ENCODE results near the gene CELF4.

CELF4 gene

GRCh38 chr18:37265382-37265781, 300.2 kb downstream of the CELF4 start:
- no peak for TF ChIP-seq ZBTB7A (IDR thresholded peaks at IDR 0.05; ENCODE audit: low read depth)
- no peak for TF ChIP-seq USF1 (IDR thresholded peaks at IDR 0.05)
- TF ChIP-seq EGR1 (IDR thresholded peaks at IDR 0.05), result no peak
- no peak for TF ChIP-seq RAD21 (IDR thresholded peaks at IDR 0.05; ENCODE audit: low read depth)
- no peak for TF ChIP-seq CREB1 (IDR thresholded peaks at IDR 0.05; ENCODE audit: low read depth)
- TF ChIP-seq TAF1 (IDR thresholded peaks at IDR 0.05; ENCODE audit: low read depth), result no peak
- no peak for TF ChIP-seq EP300 (IDR thresholded peaks at IDR 0.05; ENCODE audit: borderline replicate concordance)
- no peak for TF ChIP-seq REST (IDR thresholded peaks at IDR 0.05; ENCODE audit: low read depth)
- no peak for TF ChIP-seq FOXM1 (IDR thresholded peaks at IDR 0.05; ENCODE audit: borderline replicate concordance, low read depth)
- no peak for TF ChIP-seq TCF12 (IDR thresholded peaks at IDR 0.05; ENCODE audit: low read depth)
- TF ChIP-seq YY1 (IDR thresholded peaks at IDR 0.05; ENCODE audit: low read depth), result no peak
- TF ChIP-seq MAX (IDR thresholded peaks at IDR 0.05), result no peak
- TF ChIP-seq CEBPB (IDR thresholded peaks at IDR 0.05), result no peak
- no peak for TF ChIP-seq NFIC (IDR thresholded peaks at IDR 0.05)
- TF ChIP-seq TEAD4 (IDR thresholded peaks at IDR 0.05), result no peak

- TF ChIP-seq FOXM1 (IDR thresholded peaks at IDR 0.05; ENCODE audit: borderline replicate concordance, low read depth) (no peak), MAX (IDR thresholded peaks at IDR 0.05) (no peak), ZBTB7A (IDR thresholded peaks at IDR 0.05; ENCODE audit: low read depth) (no peak), RAD21 (IDR thresholded peaks at IDR 0.05; ENCODE audit: low read depth) (no peak), NFIC (IDR thresholded peaks at IDR 0.05) (no peak), USF1 (IDR thresholded peaks at IDR 0.05) (no peak), EP300 (IDR thresholded peaks at IDR 0.05; ENCODE audit: borderline replicate concordance) (no peak)
Observed at GRCh38 chr18:37264956-37265355, 300.6 kb downstream of the CELF4 start.

- no peak for TF ChIP-seq TCF12 (IDR thresholded peaks at IDR 0.05; ENCODE audit: low read depth)
- no peak for TF ChIP-seq TAF1 (IDR thresholded peaks at IDR 0.05; ENCODE audit: low read depth)
- TF ChIP-seq EP300 (IDR thresholded peaks at IDR 0.05; ENCODE audit: borderline replicate concordance), result no peak
- TF ChIP-seq EGR1 (IDR thresholded peaks at IDR 0.05), result no peak
- TF ChIP-seq ZBTB7A (IDR thresholded peaks at IDR 0.05; ENCODE audit: low read depth), result no peak
- TF ChIP-seq CREB1 (IDR thresholded peaks at IDR 0.05; ENCODE audit: low read depth), result no peak
- no peak for TF ChIP-seq YY1 (IDR thresholded peaks at IDR 0.05; ENCODE audit: low read depth)
- no peak for TF ChIP-seq TEAD4 (IDR thresholded peaks at IDR 0.05)
- no peak for TF ChIP-seq CEBPB (IDR thresholded peaks at IDR 0.05)
- TF ChIP-seq REST (IDR thresholded peaks at IDR 0.05; ENCODE audit: low read depth), result no peak
- no peak for TF ChIP-seq RAD21 (IDR thresholded peaks at IDR 0.05; ENCODE audit: low read depth)
- no peak for TF ChIP-seq MAX (IDR thresholded peaks at IDR 0.05)
- no peak for TF ChIP-seq FOXM1 (IDR thresholded peaks at IDR 0.05; ENCODE audit: borderline replicate concordance, low read depth)
- no peak for TF ChIP-seq NFIC (IDR thresholded peaks at IDR 0.05)
- no peak for TF ChIP-seq USF1 (IDR thresholded peaks at IDR 0.05)
Observed at GRCh38 chr18:37261988-37262387, 303.6 kb downstream of the CELF4 start.

- TF ChIP-seq EP300 (IDR thresholded peaks at IDR 0.05; ENCODE audit: borderline replicate concordance) (no peak), TAF1 (IDR thresholded peaks at IDR 0.05; ENCODE audit: low read depth) (no peak), CREB1 (IDR thresholded peaks at IDR 0.05; ENCODE audit: low read depth) (no peak), ZBTB7A (IDR thresholded peaks at IDR 0.05; ENCODE audit: low read depth) (no peak), TCF12 (IDR thresholded peaks at IDR 0.05; ENCODE audit: low read depth) (no peak), REST (IDR thresholded peaks at IDR 0.05; ENCODE audit: low read depth) (no peak), NFIC (IDR thresholded peaks at IDR 0.05) (no peak), RAD21 (IDR thresholded peaks at IDR 0.05; ENCODE audit: low read depth) (no peak), TEAD4 (IDR thresholded peaks at IDR 0.05) (no peak), USF1 (IDR thresholded peaks at IDR 0.05) (no peak)
Observed at GRCh38 chr18:37261246-37261840, 304.3 kb downstream of the CELF4 start.

All from Ishikawa (cell line).